Parathyroid adenoma (tissue), 2 donors: Measurements from ENCODE around the gene PRCP.

Source experiments
- H2AFZ ChIP-seq: fragments of 300-600 bp; sonication (generic); one replicate; pipeline ENCODE4 v1.7.0; 2017; ENCODE audit warnings: antibody characterized with exemption, mild to moderate bottlenecking
- H3K27ac ChIP-seq: fragments of 300-600 bp; sonication (generic); one replicate; pipeline ENCODE4 v1.7.0; 2017
- H3K27me3 ChIP-seq: fragments of 300-600 bp; sonication (generic); one replicate; pipeline ENCODE4 v1.7.0; 2017; ENCODE audit warnings: low read length; ENCODE audit not compliant: control insufficient read depth, insufficient read depth
- H3K36me3 ChIP-seq: fragments of 300-600 bp; sonication (generic); one replicate; pipeline ENCODE4 v1.7.0; 2017; ENCODE audit warnings: low read length; ENCODE audit not compliant: control insufficient read depth, insufficient read depth
- H3K4me1 ChIP-seq: fragments of 300-600 bp; sonication (generic); one replicate; pipeline ENCODE4 v1.7.0; 2017; ENCODE audit warnings: control low read depth
- H3K4me2 ChIP-seq: fragments of 300-600 bp; sonication (generic); one replicate; pipeline ENCODE4 v1.7.0; 2017; ENCODE audit warnings: low read length
- H3K4me3 ChIP-seq: fragments of 300-600 bp; sonication (generic); one replicate; pipeline ENCODE4 v1.7.0; 2017; ENCODE audit warnings: low read depth, low read length
- H3K79me2 ChIP-seq: fragments of 300-600 bp; sonication (generic); one replicate; pipeline ENCODE4 v1.7.0; 2017; ENCODE audit warnings: control low read depth
- H3K9ac ChIP-seq: fragments of 300-600 bp; sonication (generic); one replicate; pipeline ENCODE4 v1.7.0; 2017; ENCODE audit warnings: mild to moderate bottlenecking
- H3K9me3 ChIP-seq: fragments of 300-600 bp; sonication (generic); one replicate; pipeline ENCODE4 v1.7.0; 2017; ENCODE audit warnings: low read length; ENCODE audit not compliant: control insufficient read depth
- CTCF ChIP-seq: fragments of 300-600 bp; sonication (generic); IDR thresholded peaks from one replicate; pipeline ENCODE4 v1.7.0; 2017; ENCODE audit warnings: antibody characterized with exemption, mild to moderate bottlenecking
- donor health status: primary hyperparathyroidism.

PRCP gene

GRCh38 chr11:82848829-82849228 lies 51.4 kb downstream of the PRCP start:
- Histone ChIP-seq H3K9ac (no peak overlapping the region), H3K4me1 (no peaks in the 10 kb centered on the region), H3K27ac (no peak overlapping the region), H3K79me2 (no peaks in the 10 kb centered on the region), H3K4me3 (no peak overlapping the region), H3K4me2 (no peak overlapping the region), H2AFZ (no peak overlapping the region), H3K36me3 (no peaks in the 10 kb centered on the region), H3K9me3 (no peaks in the 10 kb centered on the region), H3K27me3 (no peaks in the 10 kb centered on the region)
- no peak for TF ChIP-seq CTCF

GRCh38 chr11:82845356-82846353 lies 54.6 kb downstream of the PRCP start:
- Histone ChIP-seq H3K9ac (no peak overlapping the region), H3K4me2 (no peak overlapping the region), H3K27me3 (no peaks in the 10 kb centered on the region), H3K36me3 (no peaks in the 10 kb centered on the region), H2AFZ (no peak overlapping the region), H3K9me3 (no peaks in the 10 kb centered on the region), H3K4me1 (no peaks in the 10 kb centered on the region), H3K27ac (no peak overlapping the region), H3K4me3 (no peak overlapping the region), H3K79me2 (no peaks in the 10 kb centered on the region)
- TF ChIP-seq CTCF, result no peak

GRCh38 chr11:82843057-82843795 lies 57.0 kb downstream of the PRCP start:
- H3K9ac ChIP-seq, result no peak overlapping the region
- no peak overlapping the region for H3K4me3 ChIP-seq
- no peaks in the 10 kb centered on the region for H3K4me1 ChIP-seq
- no peak overlapping the region for H3K4me2 ChIP-seq
- no peaks in the 10 kb centered on the region for H3K79me2 ChIP-seq
- H2AFZ ChIP-seq, result no peak overlapping the region
- H3K27me3 ChIP-seq, result no peaks in the 10 kb centered on the region
- no peak overlapping the region for H3K27ac ChIP-seq
- no peaks in the 10 kb centered on the region for H3K9me3 ChIP-seq
- TF ChIP-seq CTCF, result no peak
- no peaks in the 10 kb centered on the region for H3K36me3 ChIP-seq

- H3K36me3 ChIP-seq, result no peaks in the 10 kb centered on the region
- H3K27ac ChIP-seq, result no peak overlapping the region
- no peak overlapping the region for H3K4me2 ChIP-seq
- no peak for TF ChIP-seq CTCF
- H3K79me2 ChIP-seq, result no peaks in the 10 kb centered on the region
- H3K9ac ChIP-seq, result no peak overlapping the region
- H3K4me1 ChIP-seq, result no peaks in the 10 kb centered on the region
- no peaks in the 10 kb centered on the region for H3K9me3 ChIP-seq
- H2AFZ ChIP-seq, result no peak overlapping the region
- H3K27me3 ChIP-seq, result no peaks in the 10 kb centered on the region
- no peak overlapping the region for H3K4me3 ChIP-seq
Measured at GRCh38 chr11:82842019-82842418, 58.2 kb downstream of the PRCP start.
